Measurements from ENCODE around the gene EIF4H. TPM values are rescaled to one million over a fixed set of nuclear protein-coding genes. Genes with fewer than 3 reads are reported as not detected.

EIF4H gene
- total RNA-seq, 1 donor from 2014 or later, result 361 TPM

DNA sequence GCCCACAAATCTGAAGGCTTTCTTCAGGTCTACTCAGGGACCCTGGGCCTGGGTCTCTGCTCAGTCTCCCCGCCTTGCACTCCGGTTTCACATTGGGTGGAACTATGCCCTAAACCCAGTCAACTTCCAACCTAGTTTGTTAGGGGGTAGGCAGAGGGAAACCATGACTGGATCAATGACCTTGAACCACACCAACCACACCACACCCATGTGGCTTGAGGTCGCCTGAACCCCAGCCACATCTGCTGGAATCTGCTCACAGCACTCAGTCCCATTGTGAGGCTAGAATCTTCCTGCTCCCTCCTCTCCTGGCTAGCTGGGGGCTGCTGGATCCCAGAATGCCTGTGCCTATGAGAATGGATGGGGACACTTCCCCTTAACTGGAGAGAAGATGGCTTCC lies 62.1 kb downstream of the EIF4H start:
- TF ChIP-seq, protein P1, sequence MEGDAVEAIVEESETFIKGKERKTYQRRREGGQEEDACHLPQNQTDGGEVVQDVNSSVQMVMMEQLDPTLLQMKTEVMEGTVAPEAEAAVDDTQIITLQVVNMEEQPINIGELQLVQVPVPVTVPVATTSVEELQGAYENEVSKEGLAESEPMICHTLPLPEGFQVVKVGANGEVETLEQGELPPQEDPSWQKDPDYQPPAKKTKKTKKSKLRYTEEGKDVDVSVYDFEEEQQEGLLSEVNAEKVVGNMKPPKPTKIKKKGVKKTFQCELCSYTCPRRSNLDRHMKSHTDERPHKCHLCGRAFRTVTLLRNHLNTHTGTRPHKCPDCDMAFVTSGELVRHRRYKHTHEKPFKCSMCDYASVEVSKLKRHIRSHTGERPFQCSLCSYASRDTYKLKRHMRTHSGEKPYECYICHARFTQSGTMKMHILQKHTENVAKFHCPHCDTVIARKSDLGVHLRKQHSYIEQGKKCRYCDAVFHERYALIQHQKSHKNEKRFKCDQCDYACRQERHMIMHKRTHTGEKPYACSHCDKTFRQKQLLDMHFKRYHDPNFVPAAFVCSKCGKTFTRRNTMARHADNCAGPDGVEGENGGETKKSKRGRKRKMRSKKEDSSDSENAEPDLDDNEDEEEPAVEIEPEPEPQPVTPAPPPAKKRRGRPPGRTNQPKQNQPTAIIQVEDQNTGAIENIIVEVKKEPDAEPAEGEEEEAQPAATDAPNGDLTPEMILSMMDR (IDR thresholded peaks at IDR 0.05; ENCODE audit: insufficient read depth, low read depth, low read length), result no peak
- TF ChIP-seq EZH2 (IDR thresholded peaks at IDR 0.05; ENCODE audit: insufficient read depth, low read length), result no peak
- no peak overlapping the region for H3K4me3 ChIP-seq (ENCODE audit: insufficient read depth, low read depth, low read length)
- no peaks in the 10 kb centered on the region for H3K9me3 ChIP-seq (ENCODE audit: insufficient read depth, low read depth, low read length)
- peaks cover 9% of the 10 kb centered on the region for H3K4me1 ChIP-seq (ENCODE audit: insufficient read depth, low read length)
- no peak overlapping the region for H3K9ac ChIP-seq (ENCODE audit: low read length)
- no peak overlapping the region for H3K4me2 ChIP-seq (ENCODE audit: low read length)
- H3K27me3 ChIP-seq (ENCODE audit: insufficient read depth, low read length), result no peaks in the 10 kb centered on the region
- Mint-ChIP-seq H3K27ac (ENCODE audit: unreplicated experiment) (no peak overlapping the region), H3K27me3 (ENCODE audit: low read depth, unreplicated experiment) (no peaks in the 10 kb centered on the region), H3K4me1 (ENCODE audit: low read depth, unreplicated experiment) (no peaks in the 10 kb centered on the region), H3K9me3 (ENCODE audit: unreplicated experiment) (no peaks in the 10 kb centered on the region), H3K36me3 (ENCODE audit: low read depth, unreplicated experiment) (peaks cover 16% of the 10 kb centered on the region), H3K4me3 (ENCODE audit: unreplicated experiment) (no peak overlapping the region)
- no peak for DNase-seq (ENCODE audit: low read depth)
- H2AFZ ChIP-seq (ENCODE audit: low read depth, low read length), result no peak overlapping the region
- peaks cover 8% of the 10 kb centered on the region for H4K20me1 ChIP-seq (ENCODE audit: insufficient read depth, low read length)
- H3K36me3 ChIP-seq (ENCODE audit: insufficient read depth, low read length), result peaks cover 24% of the 10 kb centered on the region
- FAIRE-seq, result no peak
- no peak overlapping the region for H3K27ac ChIP-seq (ENCODE audit: low read depth, low read length)
- H3K79me2 ChIP-seq (ENCODE audit: insufficient read depth, low read length), result no peaks in the 10 kb centered on the region

DNA sequence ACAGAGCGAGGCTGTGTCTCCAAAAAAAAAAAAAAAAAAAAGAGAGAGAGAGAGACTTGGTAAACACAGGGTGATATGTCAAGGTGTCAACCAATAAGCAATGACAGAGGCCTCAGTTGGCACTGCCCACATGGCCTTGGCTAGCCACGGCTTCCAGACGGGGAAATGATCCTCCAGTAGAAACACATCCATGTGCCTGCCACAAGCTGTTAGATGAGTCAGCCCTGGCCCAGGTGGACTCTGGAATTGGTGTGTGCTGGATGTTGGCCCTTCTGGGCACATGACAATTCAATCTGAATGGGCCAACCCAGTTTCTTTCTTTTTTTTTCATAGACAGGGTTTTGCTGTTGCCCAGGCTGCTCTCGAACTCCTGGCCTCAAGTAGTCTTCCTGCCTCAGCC lies 66.3 kb downstream of the EIF4H start:
- H3K9me3 ChIP-seq (ENCODE audit: insufficient read depth, low read depth, low read length), result no peaks in the 10 kb centered on the region
- no peak overlapping the region for H3K27ac Mint-ChIP-seq (ENCODE audit: unreplicated experiment)
- H3K36me3 Mint-ChIP-seq (ENCODE audit: low read depth, unreplicated experiment), result peaks cover 11% of the 10 kb centered on the region
- DNase-seq (ENCODE audit: low read depth), result no peak
- TF ChIP-seq, protein P1 (IDR thresholded peaks at IDR 0.05; ENCODE audit: insufficient read depth, low read depth, low read length), result no peak
- TF ChIP-seq EZH2 (IDR thresholded peaks at IDR 0.05; ENCODE audit: insufficient read depth, low read length), result no peak
- no peak overlapping the region for H2AFZ ChIP-seq (ENCODE audit: low read depth, low read length)
- peaks cover 27% of the 10 kb centered on the region for H3K36me3 ChIP-seq (ENCODE audit: insufficient read depth, low read length)
- no peak overlapping the region for H3K9ac ChIP-seq (ENCODE audit: low read length)
- FAIRE-seq, result no peak
- no peaks in the 10 kb centered on the region for H3K4me1 Mint-ChIP-seq (ENCODE audit: low read depth, unreplicated experiment)
- no peaks in the 10 kb centered on the region for H3K27me3 Mint-ChIP-seq (ENCODE audit: low read depth, unreplicated experiment)
- no peak overlapping the region for H3K4me3 ChIP-seq (ENCODE audit: insufficient read depth, low read depth, low read length)
- H3K4me2 ChIP-seq (ENCODE audit: low read length), result no peak overlapping the region
- H3K27ac ChIP-seq (ENCODE audit: low read depth, low read length), result no peak overlapping the region
- no peaks in the 10 kb centered on the region for H3K27me3 ChIP-seq (ENCODE audit: insufficient read depth, low read length)
- H3K4me1 ChIP-seq (ENCODE audit: insufficient read depth, low read length), result no peaks in the 10 kb centered on the region
- no peak overlapping the region for H3K4me3 Mint-ChIP-seq (ENCODE audit: unreplicated experiment)
- no peaks in the 10 kb centered on the region for H3K9me3 Mint-ChIP-seq (ENCODE audit: unreplicated experiment)
- no peaks in the 10 kb centered on the region for H3K79me2 ChIP-seq (ENCODE audit: insufficient read depth, low read length)
- H4K20me1 ChIP-seq (ENCODE audit: insufficient read depth, low read length), result peaks cover 4% of the 10 kb centered on the region

DNA sequence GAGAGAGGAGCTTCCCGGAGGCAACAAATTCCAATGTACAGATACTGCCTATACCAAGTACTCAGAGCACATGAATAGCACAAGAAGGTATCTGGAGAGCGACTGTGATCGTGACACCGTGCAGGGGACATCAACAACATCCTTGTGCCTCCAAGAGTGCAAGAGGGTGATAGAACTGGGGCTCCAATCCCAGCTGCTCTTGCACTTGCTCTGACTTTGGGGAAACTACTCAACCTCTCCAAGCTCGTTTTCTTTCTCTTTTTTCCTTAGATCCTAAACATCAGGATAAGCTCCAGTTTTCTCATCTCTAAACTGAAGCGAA lies 67.9 kb downstream of the EIF4H start:
- no peak overlapping the region for H3K4me3 ChIP-seq (ENCODE audit: insufficient read depth, low read depth, low read length)
- Mint-ChIP-seq H3K36me3 (ENCODE audit: low read depth, unreplicated experiment) (peaks cover 7% of the 10 kb centered on the region), H3K4me3 (ENCODE audit: unreplicated experiment) (no peak overlapping the region), H3K4me1 (ENCODE audit: low read depth, unreplicated experiment) (no peaks in the 10 kb centered on the region), H3K9me3 (ENCODE audit: unreplicated experiment) (no peaks in the 10 kb centered on the region), H3K27me3 (ENCODE audit: low read depth, unreplicated experiment) (no peaks in the 10 kb centered on the region), H3K27ac (ENCODE audit: unreplicated experiment) (no peak overlapping the region)
- FAIRE-seq, result no peak
- H3K4me2 ChIP-seq (ENCODE audit: low read length), result no peak overlapping the region
- H3K9me3 ChIP-seq (ENCODE audit: insufficient read depth, low read depth, low read length), result no peaks in the 10 kb centered on the region
- DNase-seq (ENCODE audit: low read depth), result no peak
- no peaks in the 10 kb centered on the region for H3K27me3 ChIP-seq (ENCODE audit: insufficient read depth, low read length)
- no peak overlapping the region for H2AFZ ChIP-seq (ENCODE audit: low read depth, low read length)
- no peaks in the 10 kb centered on the region for H3K79me2 ChIP-seq (ENCODE audit: insufficient read depth, low read length)
- TF ChIP-seq, protein P1 (IDR thresholded peaks at IDR 0.05; ENCODE audit: insufficient read depth, low read depth, low read length), result no peak
- TF ChIP-seq EZH2 (IDR thresholded peaks at IDR 0.05; ENCODE audit: insufficient read depth, low read length), result no peak
- H3K27ac ChIP-seq (ENCODE audit: low read depth, low read length), result no peak overlapping the region
- H3K9ac ChIP-seq (ENCODE audit: low read length), result no peak overlapping the region
- peaks cover 20% of the 10 kb centered on the region for H3K36me3 ChIP-seq (ENCODE audit: insufficient read depth, low read length)
- H3K4me1 ChIP-seq (ENCODE audit: insufficient read depth, low read length), result no peaks in the 10 kb centered on the region
- peaks cover 4% of the 10 kb centered on the region for H4K20me1 ChIP-seq (ENCODE audit: insufficient read depth, low read length)
